ENCODE results near the gene GNB1L. TPM values are rescaled to one million over a fixed set of nuclear protein-coding genes. Genes with fewer than 3 reads are reported as not detected.

Gene GNB1L
- total RNA-seq, 1 experiment from 2014 or later = 27.0 TPM

DNA sequence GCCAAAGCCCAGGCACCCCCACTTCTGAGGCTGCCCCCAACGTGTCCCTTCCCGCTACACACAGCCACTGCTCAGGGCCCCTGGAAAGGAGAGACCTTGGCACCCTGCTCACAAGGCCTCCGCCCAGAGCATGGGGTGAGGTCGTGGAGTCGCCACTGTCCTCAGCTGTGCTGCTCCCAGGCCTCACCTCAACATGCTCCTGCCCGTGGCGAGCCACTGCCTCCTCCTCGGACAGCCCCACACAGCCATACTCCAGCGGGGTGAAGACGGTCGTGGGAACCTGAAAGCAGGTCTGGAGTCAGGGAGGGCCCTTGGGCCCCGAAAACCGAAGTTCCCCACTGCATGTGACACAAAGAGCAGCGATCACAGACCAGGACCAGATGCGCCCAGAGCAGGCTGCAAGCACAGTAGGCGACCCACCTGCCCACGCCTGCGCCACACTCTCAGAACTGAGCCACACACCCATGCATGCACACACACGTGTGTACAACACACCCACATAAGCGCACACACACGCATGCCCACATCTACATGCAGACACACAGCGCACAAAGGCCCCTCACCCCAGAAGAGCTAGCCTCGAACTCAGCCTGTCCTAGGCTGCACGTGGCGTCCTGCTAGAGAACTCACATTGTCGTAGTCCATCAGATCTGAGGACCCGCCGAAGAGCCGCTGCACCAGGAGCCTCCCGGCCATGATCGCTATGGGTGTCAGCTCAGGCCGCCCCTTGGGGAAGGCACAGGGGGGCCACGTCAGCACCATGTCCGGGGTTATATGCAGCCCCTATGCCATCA, 25.5 kb upstream of the GNB1L start:
- BruUV-seq (replicated peaks) = no TSS peak
- Histone ChIP-seq H3K4me3 (ENCODE audit: low read length) (no peak overlapping the region), H4K20me1 (ENCODE audit: low read length) (no peaks in the 10 kb centered on the region), H3K4me2 (ENCODE audit: low read length) (peak overlapping the region; percentile 63), H3F3A (ENCODE audit: low read length, unreplicated experiment) (no peaks in the 10 kb centered on the region), H3K4me1 (ENCODE audit: insufficient read depth, low read length) (peaks cover 40% of the 10 kb centered on the region), H3K9me3 (ENCODE audit: low read length) (no peaks in the 10 kb centered on the region), H3K27me3 (ENCODE audit: low read length) (no peaks in the 10 kb centered on the region), H2AFZ (ENCODE audit: low read length) (no peak overlapping the region), H3K79me2 (ENCODE audit: low read length) (peaks cover 13% of the 10 kb centered on the region), H3K9me2 (replicated peaks; ENCODE audit: low read length) (no peaks in the 10 kb centered on the region), H3K27ac (ENCODE audit: low read length) (peak overlapping the region; percentile 53), H3K36me3 (ENCODE audit: low read depth, low read length) (no peaks in the 10 kb centered on the region), H3K9ac (ENCODE audit: low read length) (no peak overlapping the region)
- ChIA-PET POLR2A (ENCODE audit: unreplicated experiment) (interaction anchor here (0.6 kb wide), 1 partner anchor 128 kb away, joined by 4 read pairs; no protein-coding TSS in a partner anchor), CTCF (no interaction called here)
- ATAC-seq (no peak), DNase-seq (no peak)
- TF ChIP-seq, protein P1, sequence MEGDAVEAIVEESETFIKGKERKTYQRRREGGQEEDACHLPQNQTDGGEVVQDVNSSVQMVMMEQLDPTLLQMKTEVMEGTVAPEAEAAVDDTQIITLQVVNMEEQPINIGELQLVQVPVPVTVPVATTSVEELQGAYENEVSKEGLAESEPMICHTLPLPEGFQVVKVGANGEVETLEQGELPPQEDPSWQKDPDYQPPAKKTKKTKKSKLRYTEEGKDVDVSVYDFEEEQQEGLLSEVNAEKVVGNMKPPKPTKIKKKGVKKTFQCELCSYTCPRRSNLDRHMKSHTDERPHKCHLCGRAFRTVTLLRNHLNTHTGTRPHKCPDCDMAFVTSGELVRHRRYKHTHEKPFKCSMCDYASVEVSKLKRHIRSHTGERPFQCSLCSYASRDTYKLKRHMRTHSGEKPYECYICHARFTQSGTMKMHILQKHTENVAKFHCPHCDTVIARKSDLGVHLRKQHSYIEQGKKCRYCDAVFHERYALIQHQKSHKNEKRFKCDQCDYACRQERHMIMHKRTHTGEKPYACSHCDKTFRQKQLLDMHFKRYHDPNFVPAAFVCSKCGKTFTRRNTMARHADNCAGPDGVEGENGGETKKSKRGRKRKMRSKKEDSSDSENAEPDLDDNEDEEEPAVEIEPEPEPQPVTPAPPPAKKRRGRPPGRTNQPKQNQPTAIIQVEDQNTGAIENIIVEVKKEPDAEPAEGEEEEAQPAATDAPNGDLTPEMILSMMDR (conservative IDR thresholded peaks at IDR 0.05; ENCODE audit: low read depth, low read length) = no peak
- TF ChIP-seq EZH2 (IDR thresholded peaks at IDR 0.05; ENCODE audit: low read length, unreplicated experiment) (no peak), EZH2phosphoT487 (IDR thresholded peaks at IDR 0.05; ENCODE audit: borderline replicate concordance, low read length) (no peak)
- intact Hi-C loops (cut with micrococcal nuclease) = no loop called here

DNA sequence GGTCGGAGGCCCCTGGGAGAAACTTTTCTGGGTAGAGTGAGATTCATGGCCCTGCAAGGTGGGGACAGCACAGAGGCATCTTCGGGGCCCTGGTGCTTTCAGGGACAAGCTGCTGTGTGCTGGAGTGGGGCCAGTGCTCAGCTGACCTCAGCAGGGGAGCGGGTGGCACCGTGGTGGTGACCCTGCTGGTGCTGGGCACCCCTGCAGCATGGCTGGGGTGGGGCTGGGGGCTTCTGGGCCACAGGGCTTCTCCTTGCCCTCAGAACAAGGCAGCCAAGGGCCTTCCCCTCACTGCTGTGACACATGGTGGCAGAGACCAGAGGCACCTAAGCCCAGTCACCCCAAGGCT, 24.9 kb upstream of the GNB1L start:
- H3K4me3 ChIP-seq (ENCODE audit: low read length) = no peak overlapping the region
- H3K27me3 ChIP-seq (ENCODE audit: low read length) = no peaks in the 10 kb centered on the region
- no peaks in the 10 kb centered on the region for H3K36me3 ChIP-seq (ENCODE audit: low read depth, low read length)
- no peaks in the 10 kb centered on the region for H3F3A ChIP-seq (ENCODE audit: low read length, unreplicated experiment)
- no peaks in the 10 kb centered on the region for H3K9me2 ChIP-seq (replicated peaks; ENCODE audit: low read length)
- H3K9me3 ChIP-seq (ENCODE audit: low read length) = no peaks in the 10 kb centered on the region
- H2AFZ ChIP-seq (ENCODE audit: low read length) = no peak overlapping the region
- ATAC-seq (no peak), DNase-seq (no peak)
- no peak overlapping the region for H3K27ac ChIP-seq (ENCODE audit: low read length)
- CTCF ChIA-PET = no interaction called here
- H4K20me1 ChIP-seq (ENCODE audit: low read length) = no peaks in the 10 kb centered on the region
- peak overlapping the region; percentile 63; the same call in 1 of the 2 replicates for H3K4me2 ChIP-seq (ENCODE audit: low read length)
- no TSS peak for BruUV-seq (replicated peaks)
- peaks cover 13% of the 10 kb centered on the region for H3K79me2 ChIP-seq (ENCODE audit: low read length)
- intact Hi-C loops (cut with micrococcal nuclease) = no loop called here
- peaks cover 40% of the 10 kb centered on the region for H3K4me1 ChIP-seq (ENCODE audit: insufficient read depth, low read length)
- TF ChIP-seq, protein P1 (conservative IDR thresholded peaks at IDR 0.05; ENCODE audit: low read depth, low read length) = no peak
- no peak for TF ChIP-seq EZH2phosphoT487 (IDR thresholded peaks at IDR 0.05; ENCODE audit: borderline replicate concordance, low read length)
- no peak for TF ChIP-seq EZH2 (IDR thresholded peaks at IDR 0.05; ENCODE audit: low read length, unreplicated experiment)
- H3K9ac ChIP-seq (ENCODE audit: low read length) = no peak overlapping the region
- POLR2A ChIA-PET (ENCODE audit: unreplicated experiment) = interaction anchor here (0.6 kb wide), 1 partner anchor 128 kb away, joined by 4 read pairs; no protein-coding TSS in a partner anchor

DNA sequence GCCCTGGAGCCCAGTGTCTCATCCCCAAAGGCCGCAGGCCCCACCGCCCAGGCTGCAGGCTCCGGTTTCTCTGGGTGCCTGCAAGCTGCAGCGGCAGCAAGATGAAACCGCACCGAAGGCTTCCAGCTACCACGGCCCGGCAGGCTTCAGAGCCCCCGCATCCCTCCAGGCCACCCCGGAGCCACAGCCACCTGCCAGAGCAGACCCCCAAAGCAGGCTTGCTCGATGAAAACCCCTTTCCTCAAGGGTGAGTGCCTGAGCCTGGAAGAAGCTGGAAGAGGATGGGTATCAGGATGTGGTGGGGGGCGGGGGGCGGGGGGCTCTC, 24.5 kb upstream of the GNB1L start:
- no peak overlapping the region for H3K4me3 ChIP-seq (ENCODE audit: low read length)
- no peaks in the 10 kb centered on the region for H3K9me3 ChIP-seq (ENCODE audit: low read length)
- no peak for DNase-seq
- H3K4me1 ChIP-seq (ENCODE audit: insufficient read depth, low read length) = peaks cover 40% of the 10 kb centered on the region
- H3K4me2 ChIP-seq (ENCODE audit: low read length) = peak overlapping the region; percentile 48; the same call in 1 of the 2 replicates
- H2AFZ ChIP-seq (ENCODE audit: low read length) = no peak overlapping the region
- no peaks in the 10 kb centered on the region for H3K36me3 ChIP-seq (ENCODE audit: low read depth, low read length)
- no peaks in the 10 kb centered on the region for H3K9me2 ChIP-seq (replicated peaks; ENCODE audit: low read length)
- ATAC-seq = no peak
- intact Hi-C loops (cut with micrococcal nuclease) = no loop called here
- TF ChIP-seq, protein P1 (conservative IDR thresholded peaks at IDR 0.05; ENCODE audit: low read depth, low read length) = no peak
- TF ChIP-seq EZH2 (IDR thresholded peaks at IDR 0.05; ENCODE audit: low read length, unreplicated experiment) = no peak
- no peak for TF ChIP-seq EZH2phosphoT487 (IDR thresholded peaks at IDR 0.05; ENCODE audit: borderline replicate concordance, low read length)
- no TSS peak for BruUV-seq (replicated peaks)
- peaks cover 13% of the 10 kb centered on the region for H3K79me2 ChIP-seq (ENCODE audit: low read length)
- no peaks in the 10 kb centered on the region for H3K27me3 ChIP-seq (ENCODE audit: low read length)
- H3F3A ChIP-seq (ENCODE audit: low read length, unreplicated experiment) = no peaks in the 10 kb centered on the region
- no peak overlapping the region for H3K9ac ChIP-seq (ENCODE audit: low read length)
- H4K20me1 ChIP-seq (ENCODE audit: low read length) = no peaks in the 10 kb centered on the region
- POLR2A ChIA-PET (ENCODE audit: unreplicated experiment) = interaction anchor here (0.6 kb wide), 1 partner anchor 127 kb away, joined by 4 read pairs; no protein-coding TSS in a partner anchor
- H3K27ac ChIP-seq (ENCODE audit: low read length) = no peak overlapping the region
- CTCF ChIA-PET = no interaction called here
